T-helper 17 cell (primary cell): Measurements from ENCODE around the gene FUBP3. TPM values are rescaled to one million over a fixed set of nuclear protein-coding genes. Genes with fewer than 3 reads are reported as not detected.

Source experiments
- ATAC-seq: fragments of 150-1000 bp; cut with Tn5 transposase; 2 replicates; pipeline ENCODE4 v1.10.0; 2021; ENCODE audit warnings: mild to moderate bottlenecking, moderate library complexity
- DNase-seq, 3 donors: peaks; one replicate each; pipeline versions ENCODE4 v3.0.0 to v3.0.0-alpha.2; 2020 to 2021
- H3K9me3 ChIP-seq: one replicate; pipeline ENCODE4 v1.7.0; 2013; ENCODE audit warnings: low read length, mild to moderate bottlenecking; ENCODE audit not compliant: control insufficient read depth, poor library complexity, severe bottlenecking
- H3K27ac Mint-ChIP-seq: one replicate; pipeline ENCODE4 v1.8.0; 2022; ENCODE audit warnings: mild to moderate bottlenecking, moderate library complexity, mixed read lengths
- H3K27me3 Mint-ChIP-seq: one replicate; pipeline ENCODE4 v1.8.0; 2022; ENCODE audit warnings: mixed read lengths
- H3K36me3 Mint-ChIP-seq: one replicate; pipeline ENCODE4 v1.8.0; 2022; ENCODE audit warnings: low read depth, mixed read lengths
- H3K4me1 Mint-ChIP-seq: one replicate; pipeline ENCODE4 v1.8.0; 2022; ENCODE audit warnings: mild to moderate bottlenecking, mixed read lengths
- H3K4me3 Mint-ChIP-seq: one replicate; pipeline ENCODE4 v1.8.0; 2022; ENCODE audit warnings: mild to moderate bottlenecking, moderate library complexity, mixed read lengths
- total RNA-seq, 4 donors: library from RNA in 2 of 4; stranded (reverse) in 2 of 4; gene quantifications; one replicate each; pipeline ENCODE4 v1.2.3 and lab custom pipeline; 2022 to 2026

The FUBP3 gene
- total RNA-seq, 2 donors from 2014 or later: 30.6 to 33.6 TPM

DNA sequence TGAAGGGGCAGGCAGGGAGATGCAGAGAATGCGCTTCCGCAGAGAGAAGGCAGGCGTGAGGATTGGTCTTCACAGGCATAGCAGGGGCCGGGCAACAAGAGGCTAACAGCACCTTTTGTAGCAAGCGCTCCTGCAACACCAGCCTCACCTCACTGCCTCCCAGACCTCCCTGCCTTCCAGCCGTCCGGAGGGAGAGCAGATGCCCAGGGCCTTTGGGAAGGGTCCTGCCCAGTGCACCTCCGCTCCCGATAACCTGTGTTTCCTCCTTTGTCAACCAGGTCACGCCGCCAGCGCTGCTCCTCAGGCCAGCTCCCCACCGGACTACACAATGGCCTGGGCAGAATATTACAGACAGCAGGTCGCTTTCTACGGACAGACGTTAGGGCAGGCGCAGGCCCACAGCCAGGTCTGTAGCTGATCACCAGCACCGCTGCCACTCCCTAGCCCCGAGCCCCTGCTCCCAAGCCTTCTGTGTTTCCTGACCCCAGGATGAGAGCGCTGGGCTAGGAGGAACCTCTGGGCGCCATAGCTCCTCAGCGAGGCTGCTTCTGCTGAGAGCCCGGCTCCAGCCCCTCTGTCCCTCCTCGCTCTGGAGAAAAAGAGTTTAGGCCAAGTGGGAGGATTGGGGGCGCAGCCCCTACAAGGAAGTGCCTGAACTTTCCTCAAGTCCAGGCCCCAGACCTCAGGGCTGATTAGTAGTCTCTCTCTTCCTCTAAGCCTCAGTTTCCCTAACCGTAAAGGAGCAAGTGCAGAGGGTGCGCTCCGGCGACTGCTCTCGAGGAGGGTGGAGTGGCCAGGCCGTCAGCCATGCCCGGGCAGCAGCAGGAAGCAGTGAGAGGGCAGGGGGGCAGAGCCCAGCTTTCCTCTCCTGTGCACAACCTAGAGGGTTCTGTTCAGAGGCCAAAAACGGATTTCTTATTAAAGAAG, 56.6 kb downstream of the FUBP3 start:
- no peak for ATAC-seq
- H3K4me3 Mint-ChIP-seq: no peak overlapping the region
- peaks cover 4% of the 10 kb centered on the region for H3K4me1 Mint-ChIP-seq
- no peak overlapping the region for H3K27ac Mint-ChIP-seq
- H3K27me3 Mint-ChIP-seq: no peaks in the 10 kb centered on the region
- no peak for DNase-seq
- no peaks in the 10 kb centered on the region for H3K9me3 ChIP-seq
- peaks cover 8% of the 10 kb centered on the region for H3K36me3 Mint-ChIP-seq

GRCh38 chr9:130636648-130637020, 57.3 kb downstream of the FUBP3 start:
- peaks cover 7% of the 10 kb centered on the region for H3K36me3 Mint-ChIP-seq

GRCh38 chr9:130638284-130639123, 59.1 kb downstream of the FUBP3 start:
- no peaks in the 10 kb centered on the region for H3K9me3 ChIP-seq
- H3K27me3 Mint-ChIP-seq: no peaks in the 10 kb centered on the region
- DNase-seq (no peak), ATAC-seq (no peak)
- H3K4me1 Mint-ChIP-seq: no peaks in the 10 kb centered on the region
- H3K36me3 Mint-ChIP-seq: peaks cover 3% of the 10 kb centered on the region
- no peak overlapping the region for H3K27ac Mint-ChIP-seq
- H3K4me3 Mint-ChIP-seq: no peak overlapping the region

More at GRCh38 chr9:130636648-130637020, 57.3 kb downstream of the FUBP3 start:
- Mint-ChIP-seq H3K4me3 (no peak overlapping the region), H3K4me1 (peaks cover 4% of the 10 kb centered on the region), H3K27ac (no peak overlapping the region), H3K27me3 (no peaks in the 10 kb centered on the region)
- H3K9me3 ChIP-seq: no peaks in the 10 kb centered on the region
- ATAC-seq: no peak
- no peak for DNase-seq

GRCh38 chr9:130639124-130639765, 59.9 kb downstream of the FUBP3 start:
- no peak for ATAC-seq
- DNase-seq: no peak
- no peak overlapping the region for H3K27ac Mint-ChIP-seq
- no peaks in the 10 kb centered on the region for H3K27me3 Mint-ChIP-seq
- H3K4me3 Mint-ChIP-seq: no peak overlapping the region
- H3K9me3 ChIP-seq: no peaks in the 10 kb centered on the region
- no peaks in the 10 kb centered on the region for H3K4me1 Mint-ChIP-seq
- H3K36me3 Mint-ChIP-seq: peaks cover 3% of the 10 kb centered on the region

- no peaks in the 10 kb centered on the region for H3K4me1 Mint-ChIP-seq
- no peak for ATAC-seq
- no peaks in the 10 kb centered on the region for H3K27me3 Mint-ChIP-seq
- no peak overlapping the region for H3K27ac Mint-ChIP-seq
- peaks cover 3% of the 10 kb centered on the region for H3K36me3 Mint-ChIP-seq
- H3K9me3 ChIP-seq: no peaks in the 10 kb centered on the region
- DNase-seq: no peak
- H3K4me3 Mint-ChIP-seq: no peak overlapping the region
These were observed 60.6 kb downstream of the FUBP3 start for GRCh38 chr9:130639866-130640555.

GRCh38 chr9:130640681-130641080, 61.3 kb downstream of the FUBP3 start:
- H3K27ac Mint-ChIP-seq: no peak overlapping the region
- H3K27me3 Mint-ChIP-seq: no peaks in the 10 kb centered on the region
- no peak for DNase-seq
- H3K4me1 Mint-ChIP-seq: no peaks in the 10 kb centered on the region
- no peak overlapping the region for H3K4me3 Mint-ChIP-seq
- ATAC-seq: no peak
- H3K36me3 Mint-ChIP-seq: peaks cover 3% of the 10 kb centered on the region
- H3K9me3 ChIP-seq: no peaks in the 10 kb centered on the region

DNA sequence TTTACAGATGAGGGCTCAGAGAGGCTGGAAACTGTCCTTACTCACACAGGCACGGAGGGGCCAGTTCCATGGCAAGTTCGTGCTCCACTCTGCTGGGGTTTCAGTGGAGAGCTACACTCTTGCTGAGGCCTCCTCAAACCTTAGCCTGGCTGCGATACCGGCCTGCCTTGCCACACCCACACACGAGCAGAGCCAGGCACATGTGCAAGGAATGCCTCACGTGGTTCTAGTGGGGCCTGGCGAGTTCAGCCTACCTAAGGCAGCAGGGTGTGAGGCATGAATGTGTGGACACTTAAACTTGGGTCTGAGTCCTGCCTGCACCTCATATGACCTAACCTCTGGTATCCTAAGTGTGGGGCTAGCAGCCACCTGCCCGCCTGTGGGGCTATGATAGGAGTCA, 63.5 kb downstream of the FUBP3 start:
- no peaks in the 10 kb centered on the region for H3K4me1 Mint-ChIP-seq
- no peaks in the 10 kb centered on the region for H3K9me3 ChIP-seq
- H3K36me3 Mint-ChIP-seq: peaks cover 3% of the 10 kb centered on the region
- no peak overlapping the region for H3K27ac Mint-ChIP-seq
- H3K27me3 Mint-ChIP-seq: no peaks in the 10 kb centered on the region
- ATAC-seq (no peak), DNase-seq (no peak)
- H3K4me3 Mint-ChIP-seq: no peak overlapping the region

- H3K9me3 ChIP-seq: no peaks in the 10 kb centered on the region
- H3K4me1 Mint-ChIP-seq: no peaks in the 10 kb centered on the region
- DNase-seq (no peak), ATAC-seq (no peak)
- H3K27me3 Mint-ChIP-seq: peaks cover 23% of the 10 kb centered on the region
- no peak overlapping the region for H3K27ac Mint-ChIP-seq
- H3K36me3 Mint-ChIP-seq: no peaks in the 10 kb centered on the region
- no peak overlapping the region for H3K4me3 Mint-ChIP-seq
These were observed 71.8 kb downstream of the FUBP3 start for GRCh38 chr9:130651221-130651620.

GRCh38 chr9:130651752-130652151, 72.4 kb downstream of the FUBP3 start:
- ATAC-seq (no peak), DNase-seq (no peak)
- Mint-ChIP-seq H3K27ac (no peak overlapping the region), H3K27me3 (peaks cover 28% of the 10 kb centered on the region), H3K4me1 (no peaks in the 10 kb centered on the region), H3K4me3 (no peak overlapping the region), H3K36me3 (no peaks in the 10 kb centered on the region)
- H3K9me3 ChIP-seq: no peaks in the 10 kb centered on the region

DNA sequence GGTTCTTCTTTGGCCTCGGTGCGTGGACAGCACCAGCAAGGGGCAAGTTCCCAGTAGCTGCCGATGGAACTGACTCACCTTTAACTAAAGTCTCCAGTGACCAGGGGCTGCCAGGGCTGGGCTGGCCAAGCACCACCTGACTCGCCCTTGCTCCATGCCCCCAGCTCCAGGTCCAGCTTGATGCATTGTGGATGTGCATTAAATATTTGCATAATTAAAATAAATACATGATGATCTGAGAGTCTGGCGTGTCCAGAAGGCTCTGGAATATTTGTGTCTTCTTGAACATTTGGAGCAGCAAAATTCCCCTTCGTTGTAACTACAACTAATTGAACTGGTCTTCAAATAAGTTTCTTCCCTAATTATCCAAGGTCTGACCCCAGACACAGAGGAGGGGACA, 75.5 kb downstream of the FUBP3 start:
- H3K27me3 Mint-ChIP-seq: peaks cover 50% of the 10 kb centered on the region
- DNase-seq (no peak), ATAC-seq (no peak)
- no peaks in the 10 kb centered on the region for H3K9me3 ChIP-seq
- peaks cover 7% of the 10 kb centered on the region for H3K4me1 Mint-ChIP-seq
- peaks cover 6% of the 10 kb centered on the region for H3K36me3 Mint-ChIP-seq
- H3K27ac Mint-ChIP-seq: no peak overlapping the region
- H3K4me3 Mint-ChIP-seq: no peak overlapping the region

DNA sequence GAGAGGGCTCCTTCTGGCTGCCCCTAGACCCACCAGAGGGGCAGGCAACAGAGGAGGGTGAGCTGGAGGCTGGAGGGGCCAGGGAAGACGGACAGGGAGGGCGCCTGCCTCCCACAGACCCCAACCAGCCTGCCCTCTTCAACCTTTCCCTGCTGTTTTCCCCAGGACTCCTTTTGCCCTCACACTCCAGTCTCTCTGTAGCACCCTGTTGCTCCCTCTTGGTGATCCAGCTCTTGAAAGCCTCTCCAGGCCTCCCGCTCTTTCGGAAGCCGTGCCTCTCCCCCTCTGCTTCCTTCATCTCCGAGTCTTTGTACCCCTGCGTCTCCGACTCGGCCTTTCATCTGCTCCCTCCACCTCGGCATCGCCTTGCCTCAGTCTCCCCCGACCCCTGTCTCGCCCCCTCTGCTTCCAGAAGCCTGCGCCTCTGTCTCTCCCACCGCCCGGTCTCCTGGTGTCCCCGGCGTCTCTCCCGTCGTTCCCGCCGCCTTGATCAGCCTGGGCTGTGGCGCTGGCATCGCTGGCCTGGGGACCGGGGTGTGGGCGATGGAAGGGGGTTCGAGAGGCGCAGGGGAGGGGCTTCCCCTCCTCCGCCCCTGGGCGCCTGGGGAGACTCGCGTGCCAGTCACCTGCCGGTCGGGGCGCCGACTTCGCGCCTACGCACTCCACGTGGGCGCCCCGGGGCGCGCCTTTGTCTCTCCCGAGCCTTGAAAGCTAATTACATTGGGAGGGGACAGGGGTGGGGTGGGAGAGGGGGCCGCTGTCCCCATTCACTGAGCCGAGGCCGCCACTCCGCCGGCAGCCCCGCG, 79.7 kb downstream of the FUBP3 start:
- Mint-ChIP-seq H3K27ac (no peak overlapping the region), H3K4me1 (peaks cover 17% of the 10 kb centered on the region), H3K4me3 (peak overlapping the region; percentile 19), H3K36me3 (peaks cover 6% of the 10 kb centered on the region), H3K27me3 (peaks cover 60% of the 10 kb centered on the region)
- DNase-seq (no peak), ATAC-seq (no peak)
- no peaks in the 10 kb centered on the region for H3K9me3 ChIP-seq

DNA sequence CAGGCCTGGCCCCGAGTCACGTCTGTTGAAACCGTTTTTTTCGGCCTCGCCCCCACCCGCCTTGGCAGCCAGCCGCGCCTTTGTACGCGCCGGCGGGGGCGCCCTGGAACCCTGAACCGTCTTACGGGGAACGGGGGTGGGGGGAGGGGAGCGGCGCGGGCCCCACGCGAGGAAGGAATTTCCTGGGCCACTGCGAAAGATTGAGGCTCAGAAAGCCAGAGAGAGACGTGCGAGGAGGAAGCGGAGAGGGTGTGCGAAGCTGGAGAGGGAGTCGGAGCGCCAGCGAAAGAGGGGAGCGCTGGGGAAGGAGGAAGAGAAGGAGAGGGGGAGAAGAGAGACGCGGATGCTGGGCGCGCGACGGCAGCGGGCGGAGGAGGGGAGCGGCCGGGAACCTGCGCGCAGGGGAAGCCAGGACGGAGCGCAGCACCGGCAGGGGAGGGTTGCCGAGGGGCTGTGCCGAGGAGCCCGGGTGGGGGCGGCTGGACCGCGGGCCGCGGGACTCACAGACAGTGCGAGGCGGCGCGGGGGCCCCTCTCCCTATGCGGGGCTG, 80.4 kb downstream of the FUBP3 start:
- Mint-ChIP-seq H3K4me1 (peaks cover 19% of the 10 kb centered on the region), H3K36me3 (peaks cover 6% of the 10 kb centered on the region), H3K4me3 (peak overlapping the region; percentile 87), H3K27me3 (peaks cover 62% of the 10 kb centered on the region), H3K27ac (no peak overlapping the region)
- DNase-seq (no peak), ATAC-seq (no peak)
- no peaks in the 10 kb centered on the region for H3K9me3 ChIP-seq
